Cardiac fibroblast (primary cell): Measurements from ENCODE around the gene FAM124A.
A peak's percentile ranks its signal among the peaks of the same experiment; 100 is the strongest.

Experiments used
- DNase-seq, 2 donors: peaks; one replicate each; pipeline versions ENCODE4 v3.0.0 to v3.0.0-alpha.2; 2010; ENCODE audit warnings: low read depth in 2 of 2
- H3K4me3 ChIP-seq, 2 donors: replicated peaks in 1 of 2; 1 replicate in 1 of 2; 2 replicates in 1 of 2; pipeline ENCODE4 v1.5.1; 2011; ENCODE audit warnings: low read depth in 2 of 2, low read length in 2 of 2, mild to moderate bottlenecking in 2 of 2, moderate library complexity in 1 of 2
- TF ChIP-seq, protein P1 (sequence below): IDR thresholded peaks from one replicate; pipeline ENCODE4 v1.5.1; 2011; ENCODE audit warnings: low read depth, mild to moderate bottlenecking, low read length, inconsistent platforms

Gene FAM124A

DNA sequence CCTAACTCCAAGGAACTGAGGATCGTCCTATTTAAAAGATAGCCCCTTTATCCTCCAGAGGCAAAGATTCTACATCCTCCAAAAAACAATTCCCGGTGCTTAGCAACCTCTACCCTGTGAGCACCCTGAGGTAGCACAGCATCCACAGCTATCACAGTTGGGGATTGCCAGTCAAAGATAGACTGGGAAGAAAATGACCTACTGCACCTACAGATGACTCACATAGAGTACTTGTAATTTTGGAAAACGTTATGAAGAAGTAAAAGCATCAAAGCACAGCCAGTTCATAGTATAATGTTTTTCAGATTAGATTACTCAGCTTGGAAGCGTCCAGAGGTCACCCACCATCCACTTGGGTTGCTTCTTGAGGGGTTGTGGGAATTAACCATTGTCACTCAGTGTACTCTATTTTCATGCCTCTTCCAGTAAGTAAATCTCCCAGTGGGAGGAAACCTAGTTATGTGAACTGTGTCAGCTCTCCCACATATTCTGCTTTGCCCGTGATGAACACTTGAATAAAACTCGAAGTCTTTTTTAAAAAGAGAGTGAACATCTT lies 8.9 kb upstream of the FAM124A start:
- H3K4me3 ChIP-seq, result no peak overlapping the region
- TF ChIP-seq, protein P1, sequence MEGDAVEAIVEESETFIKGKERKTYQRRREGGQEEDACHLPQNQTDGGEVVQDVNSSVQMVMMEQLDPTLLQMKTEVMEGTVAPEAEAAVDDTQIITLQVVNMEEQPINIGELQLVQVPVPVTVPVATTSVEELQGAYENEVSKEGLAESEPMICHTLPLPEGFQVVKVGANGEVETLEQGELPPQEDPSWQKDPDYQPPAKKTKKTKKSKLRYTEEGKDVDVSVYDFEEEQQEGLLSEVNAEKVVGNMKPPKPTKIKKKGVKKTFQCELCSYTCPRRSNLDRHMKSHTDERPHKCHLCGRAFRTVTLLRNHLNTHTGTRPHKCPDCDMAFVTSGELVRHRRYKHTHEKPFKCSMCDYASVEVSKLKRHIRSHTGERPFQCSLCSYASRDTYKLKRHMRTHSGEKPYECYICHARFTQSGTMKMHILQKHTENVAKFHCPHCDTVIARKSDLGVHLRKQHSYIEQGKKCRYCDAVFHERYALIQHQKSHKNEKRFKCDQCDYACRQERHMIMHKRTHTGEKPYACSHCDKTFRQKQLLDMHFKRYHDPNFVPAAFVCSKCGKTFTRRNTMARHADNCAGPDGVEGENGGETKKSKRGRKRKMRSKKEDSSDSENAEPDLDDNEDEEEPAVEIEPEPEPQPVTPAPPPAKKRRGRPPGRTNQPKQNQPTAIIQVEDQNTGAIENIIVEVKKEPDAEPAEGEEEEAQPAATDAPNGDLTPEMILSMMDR, result no peak
- DNase-seq, result peak in 1 of 2 donors; percentile 29

DNA sequence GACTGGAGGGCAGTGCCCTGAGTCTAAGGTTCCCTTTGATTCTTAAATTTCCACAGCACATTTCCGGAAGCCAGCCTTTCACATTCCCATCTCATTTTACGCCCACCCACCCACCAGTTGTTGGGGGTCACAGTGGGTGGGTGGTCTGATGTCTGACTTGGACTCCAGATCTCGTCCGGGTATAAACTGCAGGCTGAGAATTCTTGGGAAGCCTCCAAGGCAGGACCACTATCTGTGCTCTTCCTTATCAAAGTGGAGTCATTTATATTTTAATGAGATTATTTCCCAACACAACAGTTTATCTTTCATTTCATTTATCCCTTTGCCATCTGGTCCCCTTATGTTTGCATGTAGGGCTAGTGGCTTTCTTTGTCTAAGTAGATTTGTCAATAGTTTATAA lies 3.6 kb upstream of the FAM124A start:
- DNase-seq, result no peak
- TF ChIP-seq, protein P1, result no peak
- H3K4me3 ChIP-seq, result no peak overlapping the region

DNA sequence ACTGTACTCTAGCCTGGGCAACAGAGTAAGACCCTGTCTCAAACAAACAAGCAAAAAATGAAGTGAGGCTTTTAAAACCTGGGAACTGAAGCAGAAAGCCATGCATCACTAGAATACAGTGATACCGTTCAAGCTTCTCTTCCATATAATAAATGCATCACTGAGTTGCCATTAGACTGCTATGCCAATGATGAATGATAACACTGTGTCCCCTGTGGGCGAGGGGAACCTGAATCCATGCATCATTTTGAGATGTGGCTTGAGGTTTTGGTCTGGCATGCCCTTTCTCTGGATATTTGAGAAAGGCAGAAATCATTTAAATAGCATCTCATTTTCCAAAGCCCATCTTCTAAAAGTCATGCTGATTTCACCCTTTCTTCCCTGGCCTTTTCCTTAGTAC lies 1.5 kb upstream of the FAM124A start:
- no peak overlapping the region for H3K4me3 ChIP-seq
- TF ChIP-seq, protein P1, result no peak
- DNase-seq, result no peak

DNA sequence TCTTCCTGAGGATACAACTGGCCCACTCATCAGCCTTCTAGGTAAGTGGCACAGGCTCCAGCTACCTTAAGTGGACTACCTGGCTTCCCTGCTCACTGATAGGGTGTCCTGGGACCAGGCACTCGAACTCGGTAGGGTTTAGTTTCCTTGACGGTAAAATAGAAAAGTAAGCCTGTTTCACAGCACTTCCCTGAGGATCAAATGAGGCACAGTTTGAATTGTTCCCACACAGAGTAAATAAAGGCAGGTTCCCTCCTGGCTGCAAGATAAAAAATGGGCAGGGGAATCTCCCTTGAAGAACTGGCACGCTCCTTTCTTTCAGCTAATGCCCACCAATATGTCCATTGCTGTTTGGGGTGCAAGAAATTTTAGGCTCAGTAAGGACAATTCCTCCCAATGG lies 1.1 kb upstream of the FAM124A start:
- H3K4me3 ChIP-seq, result no peak overlapping the region
- TF ChIP-seq, protein P1, result no peak
- no peak for DNase-seq

DNA sequence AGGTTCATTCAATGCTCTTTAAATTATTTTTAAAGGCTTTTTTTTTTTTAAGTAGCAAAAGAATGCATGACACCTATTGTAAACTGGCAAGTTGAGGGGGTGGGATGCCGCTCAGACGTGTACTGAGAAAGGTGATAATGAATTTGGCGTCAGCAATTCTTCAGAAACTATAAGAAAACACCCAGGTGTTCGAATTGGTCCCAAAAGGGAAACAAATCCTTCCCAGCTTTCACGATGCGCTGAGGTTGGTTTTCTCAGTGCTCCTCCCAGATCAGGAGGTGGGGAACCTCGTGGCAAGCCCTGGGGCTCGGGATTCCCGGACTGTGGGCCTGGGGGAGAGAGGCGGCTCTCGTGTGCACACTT lies 543 bp upstream of the FAM124A start:
- TF ChIP-seq, protein P1, result no peak
- peak overlapping the region; percentile 62 to 75 for H3K4me3 ChIP-seq
- no peak for DNase-seq

DNA sequence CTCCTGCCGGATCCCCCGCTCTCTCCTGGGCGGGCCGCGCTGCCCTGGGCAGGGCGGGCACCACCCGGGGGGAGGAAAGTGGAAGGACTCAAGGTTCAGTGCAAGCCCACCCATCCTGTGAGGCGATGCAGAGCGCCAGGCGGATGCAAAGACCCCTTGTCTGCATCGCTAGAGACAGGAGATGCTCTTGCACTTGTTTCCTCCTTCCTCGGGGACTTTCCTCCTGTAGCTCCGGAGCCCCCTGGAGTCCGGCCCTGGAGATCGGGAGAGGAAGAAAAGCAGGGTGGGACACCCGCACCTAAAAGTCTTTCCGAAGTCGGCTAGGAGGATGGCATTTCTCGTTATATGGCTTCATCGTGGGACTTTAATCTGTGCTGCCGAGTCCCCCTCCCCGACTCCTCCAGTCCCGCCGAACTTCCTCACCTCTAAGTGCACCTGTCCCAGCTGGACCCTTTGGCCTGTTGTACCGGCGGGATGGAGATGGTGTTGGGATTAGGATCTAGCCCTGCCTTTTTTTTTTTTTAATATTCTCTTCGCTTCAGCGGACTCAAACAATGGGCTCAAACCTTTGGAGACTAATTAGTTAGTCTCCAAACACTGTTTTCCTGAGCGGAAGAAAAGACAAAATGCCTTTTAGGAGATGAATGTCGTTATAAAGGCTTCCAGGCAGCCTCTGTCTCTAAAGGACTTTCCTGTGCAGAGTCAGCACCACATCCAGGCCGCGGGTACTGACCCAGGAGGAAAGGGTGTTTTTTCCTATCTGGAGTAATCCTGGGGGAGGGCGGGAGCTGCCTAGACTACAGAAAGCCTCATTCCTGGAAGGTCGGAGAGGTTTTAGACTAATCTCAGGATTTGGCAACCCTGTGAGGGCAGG lies 725 bp downstream of the FAM124A start:
- H3K4me3 ChIP-seq, result peak overlapping the region; percentile 60 to 75
- no peak for DNase-seq
- TF ChIP-seq, protein P1, result peak; percentile 27
